GM20000 (cell line): ENCODE measurements around the gene STX7.

Experiments used
- DNase-seq: peaks from one replicate; pipeline ENCODE4 v3.0.0; 2012; ENCODE audit warnings: low spot score
- CTCF ChIP-seq: IDR thresholded peaks from 2 replicates; pipeline ENCODE4 v1.5.1; 2012; ENCODE audit warnings: mild to moderate bottlenecking, control low read depth; ENCODE audit errors: extremely low read depth, missing control alignments

Gene STX7

GRCh38 chr6:132475925-132476324 is 37.0 kb downstream of the STX7 start:
- no peak for DNase-seq
- TF ChIP-seq CTCF = no peak

GRCh38 chr6:132471787-132472186 is 41.1 kb downstream of the STX7 start:
- DNase-seq = no peak
- no peak for TF ChIP-seq CTCF

- DNase-seq = no peak
- no peak for TF ChIP-seq CTCF
These were observed 46.0 kb downstream of the STX7 start for GRCh38 chr6:132466952-132467351.

GRCh38 chr6:132465530-132466485 is 47.1 kb downstream of the STX7 start:
- TF ChIP-seq CTCF = no peak
- peak; percentile 16 for DNase-seq

GRCh38 chr6:132464538-132465256 is 48.2 kb downstream of the STX7 start:
- no peak for TF ChIP-seq CTCF
- DNase-seq = no peak

- TF ChIP-seq CTCF = no peak
- DNase-seq = no peak
These were observed 51.0 kb downstream of the STX7 start for GRCh38 chr6:132461958-132462357.

GRCh38 chr6:132459605-132459952 is 53.3 kb downstream of the STX7 start:
- DNase-seq = no peak
- no peak for TF ChIP-seq CTCF
